Neuronal stem cell (in vitro differentiated cells): ENCODE data around the gene SORCS2.
A peak's percentile ranks its signal among the peaks of the same experiment; 100 is the strongest.

ENCODE experiments used
- DNase-seq: peaks from one replicate; pipeline ENCODE4 v3.0.0-alpha.2; 2013; ENCODE audit warnings: low spot score
- H2AFZ ChIP-seq: one replicate; pipeline ENCODE4 v1.6.1; 2013; ENCODE audit warnings: mild to moderate bottlenecking, low read length, inconsistent platforms
- H2AK5ac ChIP-seq: 2 replicates; pipeline ENCODE4 v1.6.1; 2013; ENCODE audit warnings: low read depth, mild to moderate bottlenecking, inconsistent platforms, low read length, moderate library complexity, mixed read lengths
- H2BK120ac ChIP-seq: 2 replicates; pipeline ENCODE4 v1.6.1; 2013; ENCODE audit warnings: low read depth, mild to moderate bottlenecking, inconsistent platforms, low read length, moderate library complexity, mixed read lengths
- H2BK12ac ChIP-seq: one replicate; pipeline ENCODE4 v1.6.1; 2013; ENCODE audit warnings: low read length, inconsistent platforms
- H2BK15ac ChIP-seq: 2 replicates; pipeline ENCODE4 v1.6.1; 2013; ENCODE audit warnings: mild to moderate bottlenecking, low read length, inconsistent platforms, mixed read lengths
- H2BK5ac ChIP-seq: one replicate; pipeline ENCODE4 v1.6.1; 2013; ENCODE audit warnings: inconsistent platforms, mild to moderate bottlenecking, low read length, moderate library complexity
- H3K14ac ChIP-seq: one replicate; pipeline ENCODE4 v1.6.1; 2013; ENCODE audit warnings: low read length, inconsistent platforms
- H3K18ac ChIP-seq: 2 replicates; pipeline ENCODE4 v1.6.1; 2013; ENCODE audit warnings: low read length, inconsistent platforms
- H3K23ac ChIP-seq: 2 replicates; pipeline ENCODE4 v1.6.1; 2013; ENCODE audit warnings: low read depth, mild to moderate bottlenecking, mixed read lengths, low read length, inconsistent platforms; ENCODE audit not compliant: poor library complexity
- H3K27ac ChIP-seq: replicated peaks from 3 replicates; pipeline ENCODE4 v1.5.1; 2013; ENCODE audit warnings: low read length, inconsistent platforms
- H3K27me3 ChIP-seq, 3 experiments: 2 replicates each; pipeline ENCODE4 v1.6.1; 2013; ENCODE audit warnings: low read length in 3 of 3, mild to moderate bottlenecking in 2 of 3, inconsistent platforms in 1 of 3, low read depth in 1 of 3, mixed read lengths in 1 of 3, moderate library complexity in 1 of 3; ENCODE audit not compliant: control insufficient read depth in 3 of 3, insufficient read depth in 3 of 3
- H3K36me3 ChIP-seq, 2 donors: replicated peaks in 1 of 2; 2 replicates each; pipeline ENCODE4 v1.6.1; 2013; ENCODE audit warnings: low read length in 2 of 2; ENCODE audit not compliant: control insufficient read depth in 2 of 2, insufficient read depth in 2 of 2
- H3K4ac ChIP-seq: 2 replicates; pipeline ENCODE4 v1.6.1; 2013; ENCODE audit warnings: inconsistent platforms, mild to moderate bottlenecking, low read length, moderate library complexity
- H3K4me1 ChIP-seq, 2 donors: 1 replicate in 1 of 2; 2 replicates in 1 of 2; pipeline ENCODE4 v1.6.1; 2013; ENCODE audit warnings: low read length in 2 of 2, low read depth in 1 of 2; ENCODE audit not compliant: control insufficient read depth in 2 of 2, insufficient read depth in 1 of 2
- H3K4me2 ChIP-seq: one replicate; pipeline ENCODE4 v1.6.1; 2013; ENCODE audit warnings: mild to moderate bottlenecking, low read length, inconsistent platforms; ENCODE audit not compliant: insufficient read depth, poor library complexity, severe bottlenecking
- H3K4me3 ChIP-seq, 2 donors: 2 replicates each; pipeline ENCODE4 v1.5.1; 2013; ENCODE audit warnings: low read length in 2 of 2, mild to moderate bottlenecking in 2 of 2, inconsistent platforms in 1 of 2, moderate library complexity in 1 of 2
- H3K79me1 ChIP-seq: one replicate; pipeline ENCODE4 v1.6.1; 2013; ENCODE audit warnings: low read depth, mild to moderate bottlenecking, inconsistent platforms, low read length, moderate library complexity
- H3K9ac ChIP-seq: one replicate; pipeline ENCODE4 v1.6.1; 2013; ENCODE audit warnings: mild to moderate bottlenecking, low read depth, low read length, inconsistent platforms; ENCODE audit not compliant: poor library complexity
- H3K9me3 ChIP-seq, 2 donors: replicated peaks in 1 of 2; 2 replicates each; pipeline versions ENCODE3 to v1.6.1; 2013; ENCODE audit warnings: low read length in 2 of 2, mild to moderate bottlenecking in 2 of 2, inconsistent platforms in 1 of 2, low read depth in 1 of 2, mixed read lengths in 1 of 2, moderate library complexity in 1 of 2; ENCODE audit not compliant: control insufficient read depth in 2 of 2, insufficient read depth in 1 of 2
- H4K8ac ChIP-seq: one replicate; pipeline ENCODE4 v1.6.1; 2013; ENCODE audit warnings: low read depth, mild to moderate bottlenecking, inconsistent platforms, low read length, moderate library complexity
- H4K91ac ChIP-seq: one replicate; pipeline ENCODE4 v1.6.1; 2013; ENCODE audit warnings: low read length, low read depth, mild to moderate bottlenecking, inconsistent platforms; ENCODE audit not compliant: poor library complexity
- WGBS, 2 donors: extraction: QIAGEN DNeasy Blood & Tissue Kit; methylation state at CpG; one replicate each; pipeline ENCODE4 v1.1.7; 2013; ENCODE audit warnings: missing lambda C conversion rate in 2 of 2, mixed read lengths in 1 of 2; ENCODE audit not compliant: insufficient read length in 2 of 2, insufficient replicate concordance in 1 of 2; ENCODE audit errors: extremely low coverage in 2 of 2; 5-methylcytosine and 5-hydroxymethylcytosine counted together

Gene SORCS2

DNA sequence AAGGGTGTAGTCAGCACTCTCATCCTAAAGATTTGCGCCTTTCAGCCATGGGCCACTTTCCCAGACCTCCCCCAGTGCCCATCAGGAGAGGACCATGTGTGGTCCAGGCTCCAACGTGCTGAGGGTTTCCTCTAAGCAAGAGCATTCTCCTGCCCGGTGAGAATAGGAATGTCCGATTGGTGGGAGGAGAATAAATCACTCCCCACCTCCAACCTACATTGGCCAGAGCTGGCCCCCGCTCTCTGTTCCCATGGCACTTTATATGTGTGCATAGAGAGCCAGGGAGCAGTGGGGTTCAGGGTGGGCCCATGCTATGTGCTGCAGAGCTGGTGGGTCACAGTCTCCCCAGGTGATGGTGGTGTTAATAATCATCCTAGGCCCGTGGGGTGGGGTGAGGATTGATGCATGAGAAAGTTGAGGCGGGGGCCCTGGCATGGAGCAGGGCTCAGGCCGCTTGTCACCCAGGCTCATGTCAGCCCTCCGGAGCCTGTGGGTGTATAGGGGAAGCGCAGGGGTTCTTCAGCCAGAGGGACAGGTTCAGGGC is 6.8 kb upstream of the SORCS2 start:
- Histone ChIP-seq H2BK5ac (no peak overlapping the region), H3K14ac (no peak overlapping the region), H3K9ac (no peak overlapping the region), H3K4me1 (peaks cover 0 to 8% of the 10 kb centered on the region in 2 donors), H3K4me2 (no peak overlapping the region), H3K4ac (no peak overlapping the region), H3K9me3 (no peaks in the 10 kb centered on the region), H2AFZ (no peak overlapping the region), H2AK5ac (no peak overlapping the region), H3K27me3 (peaks cover 0 to 32% (median 0%) of the 10 kb centered on the region in 3 experiments), H3K27ac (no peak overlapping the region), H4K91ac (no peak overlapping the region), H2BK120ac (no peak overlapping the region), H2BK12ac (no peak overlapping the region), H3K4me3 (no peak overlapping the region), H3K79me1 (no peaks in the 10 kb centered on the region), H3K18ac (no peak overlapping the region), H3K23ac (no peak overlapping the region), H4K8ac (no peak overlapping the region), H2BK15ac (no peak overlapping the region), H3K36me3 (no peaks in the 10 kb centered on the region)
- no CpG with 5 or more reads among the region's 10 CpGs for WGBS, 2 donors
- DNase-seq, result no peak

DNA sequence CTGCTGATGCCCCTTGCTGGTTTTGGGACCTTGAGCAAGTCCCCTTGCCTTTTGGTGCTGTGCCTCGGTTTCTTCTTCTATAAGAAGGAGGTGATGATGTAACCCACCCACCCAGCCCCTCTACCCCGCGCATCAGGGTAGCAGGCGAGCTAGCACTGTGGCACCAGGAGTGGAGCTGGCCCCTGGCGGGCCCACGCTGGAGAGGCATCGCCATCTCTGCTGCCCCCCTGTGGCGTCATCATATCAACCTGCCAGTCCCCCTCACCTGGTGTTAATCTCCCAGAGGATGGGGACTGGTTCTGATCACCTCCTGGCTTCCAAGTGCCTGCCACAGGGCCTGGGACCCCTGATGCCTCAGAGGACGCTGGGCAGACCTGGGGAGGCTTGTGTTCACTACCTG is 6.3 kb upstream of the SORCS2 start:
- H2BK5ac ChIP-seq, result no peak overlapping the region
- H3K79me1 ChIP-seq, result no peaks in the 10 kb centered on the region
- no peak overlapping the region for H3K4ac ChIP-seq
- no peak overlapping the region for H4K91ac ChIP-seq
- no peak overlapping the region for H3K9ac ChIP-seq
- no peak overlapping the region for H2AFZ ChIP-seq
- WGBS, 2 donors, result no CpG with 5 or more reads among the region's 9 CpGs
- H3K23ac ChIP-seq, result no peak overlapping the region
- no peak overlapping the region for H3K4me2 ChIP-seq
- peaks cover 0 to 36% (median 0%) of the 10 kb centered on the region in 3 experiments for H3K27me3 ChIP-seq
- H2BK120ac ChIP-seq, result no peak overlapping the region
- no peak overlapping the region for H4K8ac ChIP-seq
- peak overlapping the region; percentile 0 for H2AK5ac ChIP-seq
- H3K18ac ChIP-seq, result no peak overlapping the region
- peaks cover 0 to 8% of the 10 kb centered on the region in 2 donors for H3K4me1 ChIP-seq
- no peak overlapping the region for H3K27ac ChIP-seq
- no peak for DNase-seq
- H3K14ac ChIP-seq, result no peak overlapping the region
- no peaks in the 10 kb centered on the region for H3K36me3 ChIP-seq
- no peak overlapping the region for H3K4me3 ChIP-seq
- H2BK12ac ChIP-seq, result no peak overlapping the region
- H3K9me3 ChIP-seq, result no peaks in the 10 kb centered on the region
- no peak overlapping the region for H2BK15ac ChIP-seq

DNA sequence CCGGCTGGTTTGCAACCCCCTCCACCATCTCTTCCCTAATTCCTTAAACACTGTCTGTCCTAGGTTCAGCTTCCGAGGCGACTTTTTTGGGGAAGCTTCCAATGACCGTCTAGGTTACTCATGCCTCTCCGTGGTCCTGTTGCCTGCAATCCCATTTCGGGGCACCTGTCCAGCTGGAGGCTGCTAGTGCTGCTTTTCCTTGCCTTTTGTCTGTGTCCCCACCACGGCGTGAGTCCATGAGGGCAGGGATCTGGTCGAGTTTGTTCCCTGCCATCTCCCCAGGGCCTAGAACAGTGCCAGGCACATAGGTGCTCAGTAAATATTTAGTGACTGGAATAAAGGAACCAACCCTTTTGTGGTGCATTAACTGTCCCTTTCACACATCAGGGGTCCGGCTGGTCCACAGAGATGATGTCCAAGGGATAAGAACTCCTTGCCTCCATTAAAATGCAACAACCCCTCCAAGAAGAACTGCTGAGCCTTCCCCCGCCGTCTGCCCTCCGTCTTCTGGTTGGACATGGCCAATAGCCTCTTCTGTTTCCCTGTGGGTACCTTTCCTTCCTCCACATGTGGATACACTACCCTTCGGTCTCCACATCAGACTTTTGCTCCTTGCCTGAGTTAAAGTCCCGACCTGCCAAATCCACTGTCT is 5.7 kb upstream of the SORCS2 start:
- H4K8ac ChIP-seq, result no peak overlapping the region
- peaks cover 0 to 8% of the 10 kb centered on the region in 2 donors for H3K4me1 ChIP-seq
- H2BK15ac ChIP-seq, result no peak overlapping the region
- no peak overlapping the region for H2BK120ac ChIP-seq
- H2BK5ac ChIP-seq, result no peak overlapping the region
- no peaks in the 10 kb centered on the region for H3K79me1 ChIP-seq
- H2AK5ac ChIP-seq, result peak overlapping the region; percentile 0
- H3K18ac ChIP-seq, result no peak overlapping the region
- H3K27me3 ChIP-seq, result peaks cover 0 to 42% (median 0%) of the 10 kb centered on the region in 3 experiments
- H3K14ac ChIP-seq, result no peak overlapping the region
- no peaks in the 10 kb centered on the region for H3K36me3 ChIP-seq
- no peaks in the 10 kb centered on the region for H3K9me3 ChIP-seq
- no peak overlapping the region for H2AFZ ChIP-seq
- H3K9ac ChIP-seq, result no peak overlapping the region
- H2BK12ac ChIP-seq, result no peak overlapping the region
- no peak for DNase-seq
- no peak overlapping the region for H3K4ac ChIP-seq
- no peak overlapping the region for H4K91ac ChIP-seq
- no peak overlapping the region for H3K23ac ChIP-seq
- no CpG with 5 or more reads among the region's 15 CpGs for WGBS, 2 donors
- H3K27ac ChIP-seq, result no peak overlapping the region
- no peak overlapping the region for H3K4me3 ChIP-seq
- no peak overlapping the region for H3K4me2 ChIP-seq

DNA sequence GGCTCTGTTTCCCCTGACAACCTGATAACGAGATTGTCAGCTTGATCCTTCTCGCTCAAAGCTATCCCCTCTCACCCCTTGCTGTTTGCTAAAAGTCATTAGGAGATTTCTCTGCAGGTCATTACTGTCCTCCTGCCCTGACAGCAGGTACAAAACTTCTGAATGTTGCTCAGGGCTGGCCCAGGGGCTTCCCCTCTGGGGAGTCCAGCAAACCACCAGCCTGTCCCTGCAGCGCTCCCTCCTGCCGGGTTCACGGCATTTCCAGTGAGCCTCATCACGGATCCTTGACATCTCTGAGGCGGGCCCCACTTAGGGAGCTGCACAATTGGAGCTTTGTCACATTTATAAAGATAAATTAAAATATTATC is 5.2 kb upstream of the SORCS2 start:
- H4K91ac ChIP-seq, result no peak overlapping the region
- no peak overlapping the region for H3K18ac ChIP-seq
- no peak overlapping the region for H2BK12ac ChIP-seq
- H3K4me2 ChIP-seq, result no peak overlapping the region
- no peak overlapping the region for H3K9ac ChIP-seq
- peaks cover 0 to 8% of the 10 kb centered on the region in 2 donors for H3K4me1 ChIP-seq
- no peak overlapping the region for H2BK5ac ChIP-seq
- no peak overlapping the region for H3K14ac ChIP-seq
- no peaks in the 10 kb centered on the region for H3K36me3 ChIP-seq
- no peak overlapping the region for H3K4me3 ChIP-seq
- H2AK5ac ChIP-seq, result no peak overlapping the region
- no peak overlapping the region for H4K8ac ChIP-seq
- H3K27ac ChIP-seq, result no peak overlapping the region
- no peak overlapping the region for H2BK15ac ChIP-seq
- H2BK120ac ChIP-seq, result no peak overlapping the region
- H3K79me1 ChIP-seq, result no peaks in the 10 kb centered on the region
- no CpG with 5 or more reads among the region's 7 CpGs for WGBS, 2 donors
- no peaks in the 10 kb centered on the region for H3K9me3 ChIP-seq
- no peak for DNase-seq
- no peak overlapping the region for H3K4ac ChIP-seq
- peaks cover 0 to 47% (median 0%) of the 10 kb centered on the region in 3 experiments for H3K27me3 ChIP-seq
- no peak overlapping the region for H3K23ac ChIP-seq
- H2AFZ ChIP-seq, result no peak overlapping the region
